ENCODE results near the gene RBM19. TPM values are rescaled to one million over a fixed set of nuclear protein-coding genes. Genes with fewer than 3 reads are reported as not detected.

RBM19 gene
- total and polyA plus RNA-seq, 2 of the 4 experiments (the other 2 are of a cell fraction), result 18.7 to 19.2 TPM

DNA sequence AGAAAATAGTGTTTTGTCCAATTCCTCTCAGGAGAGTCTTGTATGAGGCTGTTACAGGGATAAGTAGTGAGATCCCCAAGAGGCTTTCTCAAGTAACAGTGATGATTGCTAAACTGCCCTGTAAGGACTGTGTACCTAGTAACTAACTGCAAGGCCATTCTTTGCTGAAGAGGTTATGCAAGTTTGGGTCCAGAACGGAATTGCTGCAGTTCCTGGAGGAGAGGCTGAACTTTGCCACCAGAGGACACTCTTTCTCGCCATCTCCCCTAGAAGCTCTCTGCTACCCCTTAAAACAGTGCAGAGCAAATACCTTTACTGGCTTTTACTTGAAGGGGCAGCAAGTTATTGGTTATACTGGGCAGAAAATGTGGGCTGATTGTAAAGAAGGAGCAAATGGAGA lies 180.0 kb downstream of the RBM19 start:
- no peak overlapping the region for H3K27ac ChIP-seq (ENCODE audit: insufficient read depth, low read length)
- ATAC-seq (ENCODE audit: low read depth) (no peak), DNase-seq (no peak)
- in situ Hi-C loops (cut with MboI; ENCODE audit: low sequenced_read_pairs) (no loop called here), dilution Hi-C loops (cut with HindIII; ENCODE audit: low sequenced_read_pairs, unreplicated experiment) (no loop called here), intact Hi-C loops (cut with micrococcal nuclease) (no loop called here)
- no peak overlapping the region for H2BK120ac ChIP-seq (ENCODE audit: low read depth, low read length)
- H3K9me1 ChIP-seq (ENCODE audit: insufficient read depth, low read length), result peaks cover 5% of the 10 kb centered on the region; the same call in 1 of the 2 replicates
- no peaks in the 10 kb centered on the region for H4K20me1 ChIP-seq (ENCODE audit: insufficient read depth, low read length)
- H2BK20ac ChIP-seq (ENCODE audit: low read depth, low read length), result no peak overlapping the region
- H3K9me3 ChIP-seq (ENCODE audit: control insufficient read depth, insufficient read depth, low read length), result no peaks in the 10 kb centered on the region
- BruUV-seq (replicated peaks), result no TSS peak
- no peak overlapping the region for H4K8ac ChIP-seq (ENCODE audit: low read depth in 2 of 2, low read length in 2 of 2)
- no peak overlapping the region for H4K91ac ChIP-seq (ENCODE audit: insufficient read depth, low read depth, low read length)
- H2AK5ac ChIP-seq (ENCODE audit: low read depth, low read length), result no peak overlapping the region
- peaks cover 18% of the 10 kb centered on the region for H3K27me3 ChIP-seq (ENCODE audit: control insufficient read depth, insufficient read depth, low read length)
- no peak overlapping the region for H3K4ac ChIP-seq (ENCODE audit: low read depth, low read length)
- no peak overlapping the region for H4K5ac ChIP-seq (ENCODE audit: low read depth, low read length)
- H3K79me1 ChIP-seq (ENCODE audit: low read depth in 1 of 2, low read length in 2 of 2), result no peaks in the 10 kb centered on the region
- no peak overlapping the region for H3K14ac ChIP-seq (replicated peaks; ENCODE audit: low read depth, low read length)
- H3K9ac ChIP-seq (ENCODE audit: low read depth, low read length), result no peak overlapping the region
- no peaks in the 10 kb centered on the region for H3K4me1 ChIP-seq (ENCODE audit: control insufficient read depth, insufficient read depth, low read length)
- WGBS, 2 experiments (ENCODE audit: extremely low coverage in 2 of 2, insufficient read length in 1 of 2), result no CpG with 5 or more reads among the region's 2 CpGs
- no peak for TF ChIP-seq MXI1 (IDR thresholded peaks at IDR 0.05; ENCODE audit: borderline replicate concordance, low read depth, low read length)
- no peak for TF ChIP-seq CEBPB (IDR thresholded peaks at IDR 0.05; ENCODE audit: low read depth, low read length)
- TF ChIP-seq, protein P1, sequence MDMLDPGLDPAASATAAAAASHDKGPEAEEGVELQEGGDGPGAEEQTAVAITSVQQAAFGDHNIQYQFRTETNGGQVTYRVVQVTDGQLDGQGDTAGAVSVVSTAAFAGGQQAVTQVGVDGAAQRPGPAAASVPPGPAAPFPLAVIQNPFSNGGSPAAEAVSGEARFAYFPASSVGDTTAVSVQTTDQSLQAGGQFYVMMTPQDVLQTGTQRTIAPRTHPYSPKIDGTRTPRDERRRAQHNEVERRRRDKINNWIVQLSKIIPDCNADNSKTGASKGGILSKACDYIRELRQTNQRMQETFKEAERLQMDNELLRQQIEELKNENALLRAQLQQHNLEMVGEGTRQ (IDR thresholded peaks at IDR 0.05; ENCODE audit: low read depth, low read length), result no peak
- no peak for TF ChIP-seq RCOR1 (IDR thresholded peaks at IDR 0.05; ENCODE audit: insufficient replicate concordance, low read length)
- no peak for TF ChIP-seq BHLHE40 (IDR thresholded peaks at IDR 0.05; ENCODE audit: low read depth, low read length)
- no peak for TF ChIP-seq POLR2A (IDR thresholded peaks at IDR 0.05; ENCODE audit: low read depth, low read length)
- TF ChIP-seq, protein P2, sequence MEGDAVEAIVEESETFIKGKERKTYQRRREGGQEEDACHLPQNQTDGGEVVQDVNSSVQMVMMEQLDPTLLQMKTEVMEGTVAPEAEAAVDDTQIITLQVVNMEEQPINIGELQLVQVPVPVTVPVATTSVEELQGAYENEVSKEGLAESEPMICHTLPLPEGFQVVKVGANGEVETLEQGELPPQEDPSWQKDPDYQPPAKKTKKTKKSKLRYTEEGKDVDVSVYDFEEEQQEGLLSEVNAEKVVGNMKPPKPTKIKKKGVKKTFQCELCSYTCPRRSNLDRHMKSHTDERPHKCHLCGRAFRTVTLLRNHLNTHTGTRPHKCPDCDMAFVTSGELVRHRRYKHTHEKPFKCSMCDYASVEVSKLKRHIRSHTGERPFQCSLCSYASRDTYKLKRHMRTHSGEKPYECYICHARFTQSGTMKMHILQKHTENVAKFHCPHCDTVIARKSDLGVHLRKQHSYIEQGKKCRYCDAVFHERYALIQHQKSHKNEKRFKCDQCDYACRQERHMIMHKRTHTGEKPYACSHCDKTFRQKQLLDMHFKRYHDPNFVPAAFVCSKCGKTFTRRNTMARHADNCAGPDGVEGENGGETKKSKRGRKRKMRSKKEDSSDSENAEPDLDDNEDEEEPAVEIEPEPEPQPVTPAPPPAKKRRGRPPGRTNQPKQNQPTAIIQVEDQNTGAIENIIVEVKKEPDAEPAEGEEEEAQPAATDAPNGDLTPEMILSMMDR (conservative IDR thresholded peaks at IDR 0.05; ENCODE audit: low read depth, low read length), result no peak
- TF ChIP-seq RAD21 (IDR thresholded peaks at IDR 0.05; ENCODE audit: low read length), result no peak
- TF ChIP-seq, protein P3, sequence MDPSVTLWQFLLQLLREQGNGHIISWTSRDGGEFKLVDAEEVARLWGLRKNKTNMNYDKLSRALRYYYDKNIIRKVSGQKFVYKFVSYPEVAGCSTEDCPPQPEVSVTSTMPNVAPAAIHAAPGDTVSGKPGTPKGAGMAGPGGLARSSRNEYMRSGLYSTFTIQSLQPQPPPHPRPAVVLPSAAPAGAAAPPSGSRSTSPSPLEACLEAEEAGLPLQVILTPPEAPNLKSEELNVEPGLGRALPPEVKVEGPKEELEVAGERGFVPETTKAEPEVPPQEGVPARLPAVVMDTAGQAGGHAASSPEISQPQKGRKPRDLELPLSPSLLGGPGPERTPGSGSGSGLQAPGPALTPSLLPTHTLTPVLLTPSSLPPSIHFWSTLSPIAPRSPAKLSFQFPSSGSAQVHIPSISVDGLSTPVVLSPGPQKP (IDR thresholded peaks at IDR 0.05; ENCODE audit: borderline replicate concordance, low read depth, low read length), result no peak
- TF ChIP-seq MAZ (IDR thresholded peaks at IDR 0.05; ENCODE audit: borderline replicate concordance, low read depth, low read length), result no peak
- TF ChIP-seq MAFK (IDR thresholded peaks at IDR 0.05; ENCODE audit: low read depth, low read length), result no peak
- TF ChIP-seq CHD1 (IDR thresholded peaks at IDR 0.05; ENCODE audit: low read depth, low read length), result no peak
- TF ChIP-seq NFE2L2 (IDR thresholded peaks at IDR 0.05; ENCODE audit: low read depth, low read length), result no peak
- no peak for TF ChIP-seq FOS (IDR thresholded peaks at IDR 0.05; ENCODE audit: low read depth, low read length)
- ChIA-PET CTCF (no interaction called here), POLR2A (ENCODE audit: unreplicated experiment) (no interaction called here)
- H3K4me2 ChIP-seq (ENCODE audit: low read depth, low read length), result no peak overlapping the region
- no peaks in the 10 kb centered on the region for H3K36me3 ChIP-seq (ENCODE audit: control insufficient read depth, insufficient read depth, low read length)
- H3K23ac ChIP-seq (ENCODE audit: low read depth, low read length), result no peak overlapping the region
- H3K4me3 ChIP-seq (ENCODE audit: insufficient read depth, low read depth, low read length), result no peak overlapping the region
- H3K56ac ChIP-seq (ENCODE audit: extremely low read depth, insufficient read depth, low read length), result no peak overlapping the region
- no peak overlapping the region for H3K18ac ChIP-seq (ENCODE audit: low read depth, low read length)
- H2AFZ ChIP-seq (replicated peaks; ENCODE audit: low read length, poor library complexity), result no peak overlapping the region
- no peak overlapping the region for H2AK9ac ChIP-seq (replicated peaks; ENCODE audit: low read depth, low read length, poor library complexity)
- no peak overlapping the region for H2BK5ac ChIP-seq (ENCODE audit: low read depth, low read length, poor library complexity, severe bottlenecking)
- no peak overlapping the region for H2BK15ac ChIP-seq (ENCODE audit: low read depth, low read length)
